Endothelial cell of umbilical vein (primary cell): ENCODE results near the gene TRIM40. TPM values are rescaled to one million over a fixed set of nuclear protein-coding genes. Genes with fewer than 3 reads are reported as not detected.

Source experiments
- BruUV-seq: library from RNA; stranded (reverse); fragments of 400-500 nt; replicated peaks from 2 replicates; lab custom pipeline; 2021; lab: Mats Ljungman, UMichigan
- CTCF ChIA-PET: fragments of 300-600, 350-600 bp; sonication (Branson Sonifier 250); formaldehyde crosslinking; loops from one replicate; lab custom pipeline; 2021; ENCODE audit warnings: antibody characterized with exemption, inconsistent platforms; lab: Charles Lee
- POLR2A ChIA-PET: fragments of 300-600, 350-600 bp; sonication (Branson Sonifier 250); formaldehyde crosslinking; loops from one replicate; lab custom pipeline; 2021; ENCODE audit warnings: antibody characterized with exemption, inconsistent platforms; lab: Charles Lee
- DNase-seq: peaks from one replicate; pipeline ENCODE4 v3.0.0-alpha.2; 2011; ENCODE audit warnings: low read depth, low spot score
- FAIRE-seq: peaks from 2 replicates; lab custom pipeline; 2011; peaks lifted over from hg19 to GRCh38; lab: Jason Lieb, UNC
- H2AFZ ChIP-seq: 2 replicates; pipeline ENCODE4 v1.6.0; 2012; ENCODE audit warnings: low read depth, low read length, control low read depth, inconsistent platforms
- H3K27ac ChIP-seq: 2 replicates; pipeline ENCODE4 v1.5.1; 2011; ENCODE audit warnings: low read depth, mild to moderate bottlenecking, control low read depth, low read length, moderate library complexity; ENCODE audit not compliant: insufficient read depth
- H3K27me3 ChIP-seq, 2 experiments: 2 replicates each; pipeline versions ENCODE4 v1.6.0 to v1.6.1; 2011; ENCODE audit warnings: low read length in 2 of 2, mixed read lengths in 1 of 2; ENCODE audit not compliant: control insufficient read depth in 2 of 2, insufficient read depth in 2 of 2
- H3K36me3 ChIP-seq, 2 experiments: 2 replicates in 1 of 2; 3 replicates in 1 of 2; pipeline ENCODE4 v1.5.1; 2011; ENCODE audit warnings: low read length in 2 of 2, mild to moderate bottlenecking in 1 of 2, moderate library complexity in 1 of 2; ENCODE audit not compliant: control insufficient read depth in 2 of 2, insufficient read depth in 2 of 2; ENCODE audit errors: extremely low read depth in 1 of 2
- H3K4me1 ChIP-seq: 3 replicates; pipeline ENCODE4 v1.5.1; 2011; ENCODE audit warnings: mild to moderate bottlenecking, low read length; ENCODE audit not compliant: control insufficient read depth, insufficient read depth; ENCODE audit errors: extremely low read depth
- H3K4me2 ChIP-seq: 2 replicates; pipeline ENCODE4 v1.6.1; 2011; ENCODE audit warnings: low read length, control low read depth, mixed read lengths; ENCODE audit not compliant: insufficient read depth
- H3K4me3 ChIP-seq, 3 experiments: fragments of 200-600 bp in 1 of 3; sonication (generic), shearing (Covaris generic) in 1 of 3; replicated peaks in 1 of 3; 2 replicates each; pipeline ENCODE4 v1.5.1; 2011 to 2016; ENCODE audit warnings: control low read depth in 3 of 3, low read length in 3 of 3, mild to moderate bottlenecking in 2 of 3, inconsistent platforms in 1 of 3, low read depth in 1 of 3, moderate library complexity in 1 of 3; ENCODE audit not compliant: insufficient read depth in 1 of 3
- H3K79me2 ChIP-seq: 2 replicates; pipeline ENCODE4 v1.6.0; 2012; ENCODE audit warnings: low read length, inconsistent platforms; ENCODE audit not compliant: control insufficient read depth, insufficient read depth
- H3K9ac ChIP-seq: replicated peaks from 2 replicates; pipeline ENCODE3; 2011; ENCODE audit warnings: low read length, control low read depth; ENCODE audit not compliant: insufficient read depth; ENCODE audit errors: extremely low read depth
- H3K9me1 ChIP-seq: replicated peaks from 3 replicates; pipeline ENCODE4 v1.6.0; 2011; ENCODE audit warnings: mild to moderate bottlenecking, low read length; ENCODE audit not compliant: control insufficient read depth, insufficient read depth; ENCODE audit errors: extremely low read depth
- H3K9me3 ChIP-seq: replicated peaks from 2 replicates; pipeline ENCODE4 v1.5.1; 2012; ENCODE audit warnings: low read length, inconsistent platforms; ENCODE audit not compliant: control insufficient read depth, insufficient read depth
- H4K20me1 ChIP-seq: replicated peaks from 2 replicates; pipeline ENCODE3; 2011; ENCODE audit warnings: mild to moderate bottlenecking, low read length; ENCODE audit not compliant: control insufficient read depth, insufficient read depth; ENCODE audit errors: extremely low read depth
- EZH2 ChIP-seq: IDR thresholded peaks from 2 replicates; pipeline ENCODE4 v1.6.1; 2012; ENCODE audit warnings: borderline replicate concordance, low read depth, mild to moderate bottlenecking, moderate library complexity, low read length, inconsistent platforms; ENCODE audit not compliant: severe bottlenecking
- FOS ChIP-seq: IDR thresholded peaks from 2 replicates; pipeline ENCODE4 v1.6.1; 2011; ENCODE audit warnings: mild to moderate bottlenecking, low read length, moderate library complexity, borderline replicate concordance; ENCODE audit not compliant: insufficient read depth
- GATA2 ChIP-seq: IDR thresholded peaks from 2 replicates; pipeline ENCODE4 v1.7.0; 2011; ENCODE audit warnings: low read depth, mild to moderate bottlenecking, moderate library complexity, mixed read lengths, low read length; ENCODE audit not compliant: insufficient read length, insufficient read depth
- JUN ChIP-seq: IDR thresholded peaks from 2 replicates; pipeline ENCODE4 v1.6.1; 2011; ENCODE audit warnings: borderline replicate concordance, low read depth; ENCODE audit not compliant: insufficient read length, insufficient read depth
- MYC ChIP-seq: IDR thresholded peaks from one replicate; pipeline ENCODE4 v1.6.1; 2011; ENCODE audit warnings: mild to moderate bottlenecking, low read depth, low read length
- POLR2A ChIP-seq: IDR thresholded peaks from 2 replicates; pipeline ENCODE4 v1.6.1; 2012; ENCODE audit warnings: low read depth, mild to moderate bottlenecking, control low read depth, low read length
- POLR2AphosphoS5 ChIP-seq: IDR thresholded peaks from 2 replicates; pipeline ENCODE4 v1.6.1; 2012; ENCODE audit warnings: low read depth, mild to moderate bottlenecking, control low read depth, low read length, moderate library complexity; ENCODE audit not compliant: insufficient read depth
- dilution Hi-C: fragments of 300-500 bp; cut with MboI; formaldehyde crosslinking; loops from one replicate; pipeline ENCODE4 v1.15.0; 2019; ENCODE audit warnings: low sequenced_read_pairs; ENCODE audit not compliant: extremely low pct_ligation_motif_present
- intact Hi-C: fragments of 100-400 bp; cut with micrococcal nuclease; formaldehyde crosslinking; loops from one replicate; pipeline ENCODE4 v1.10.0; 2022
- polyA plus RNA-seq, 4 experiments: library from polyadenylated mRNA; depleted of rRNA in 3 of 4; stranded (reverse) in 3 of 4; unstranded in 1 of 4; fragments of >200 nt; gene quantifications; 2 replicates each; pipeline versions ENCODE4 v1.2.1 to v1.2.3, GENCODE V29; 2011 to 2012; ENCODE audit warnings: missing spikeins in 1 of 4
- total RNA-seq: library from RNA; stranded (reverse); gene quantifications from 2 replicates; pipeline ENCODE4 v1.2.3, GENCODE V29; 2021
- TF ChIP-seq, protein P1 (sequence below), 2 donors: IDR thresholded peaks; 1 replicate in 1 of 2; 2 replicates in 1 of 2; pipeline ENCODE4 v1.5.1; 2011; ENCODE audit warnings: low read length in 2 of 2, mild to moderate bottlenecking in 2 of 2, moderate library complexity in 2 of 2, control low read depth in 1 of 2, inconsistent platforms in 1 of 2, low read depth in 1 of 2; ENCODE audit not compliant: insufficient read depth in 1 of 2; ENCODE audit errors: extremely low read depth in 1 of 2
- TF ChIP-seq, protein P2 (sequence below): IDR thresholded peaks from 2 replicates; pipeline ENCODE4 v1.6.1; 2011; ENCODE audit not compliant: insufficient read depth, insufficient read length

The TRIM40 gene
- total and polyA plus RNA-seq, 2 donors (not counting 3 experiments of a cell fraction or from before 2014, with no cell fraction given), result not detected

DNA sequence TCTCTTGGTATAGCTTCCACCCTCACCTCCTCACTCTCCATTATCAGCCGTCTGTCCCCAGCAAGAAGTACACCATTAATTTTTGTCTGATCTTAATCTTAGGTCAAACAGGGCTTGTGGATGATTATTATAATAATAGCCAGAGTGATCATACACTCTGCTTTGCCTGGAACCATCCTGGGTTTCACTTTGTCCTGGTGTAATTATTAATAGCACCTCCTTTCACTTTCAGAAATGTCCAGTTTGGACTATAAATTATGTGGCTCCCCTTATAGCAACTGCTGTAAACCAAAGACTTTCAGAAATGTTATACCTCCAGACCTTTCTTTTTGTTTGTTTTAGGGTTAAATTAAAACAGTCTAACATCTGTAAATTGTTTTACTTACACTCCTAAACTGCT, 22.1 kb upstream of the TRIM40 start:
- Histone ChIP-seq H3K4me2 (no peak overlapping the region), H3K79me2 (no peaks in the 10 kb centered on the region), H3K9ac (no peak overlapping the region), H3K9me3 (no peaks in the 10 kb centered on the region), H3K4me1 (no peaks in the 10 kb centered on the region), H3K4me3 (no peak overlapping the region), H3K27me3 (peaks cover 33 to 49% of the 10 kb centered on the region in 2 experiments), H3K36me3 (no peaks in the 10 kb centered on the region), H2AFZ (no peak overlapping the region), H3K27ac (no peak overlapping the region), H3K9me1 (no peaks in the 10 kb centered on the region), H4K20me1 (no peaks in the 10 kb centered on the region)
- ChIA-PET CTCF (interaction anchor here (1.4 kb wide), 1 partner anchor 17 kb away, joined by 4 read pairs; no protein-coding TSS in a partner anchor), POLR2A (no interaction called here)
- FAIRE-seq, result no peak
- intact Hi-C loops (no loop called here), dilution Hi-C loops (no loop called here)
- no peak for DNase-seq
- TF ChIP-seq JUN, result no peak
- no peak for TF ChIP-seq GATA2
- no peak for TF ChIP-seq MYC
- TF ChIP-seq POLR2AphosphoS5, result no peak
- TF ChIP-seq EZH2, result no peak
- TF ChIP-seq POLR2A, result no peak
- TF ChIP-seq, protein P1, sequence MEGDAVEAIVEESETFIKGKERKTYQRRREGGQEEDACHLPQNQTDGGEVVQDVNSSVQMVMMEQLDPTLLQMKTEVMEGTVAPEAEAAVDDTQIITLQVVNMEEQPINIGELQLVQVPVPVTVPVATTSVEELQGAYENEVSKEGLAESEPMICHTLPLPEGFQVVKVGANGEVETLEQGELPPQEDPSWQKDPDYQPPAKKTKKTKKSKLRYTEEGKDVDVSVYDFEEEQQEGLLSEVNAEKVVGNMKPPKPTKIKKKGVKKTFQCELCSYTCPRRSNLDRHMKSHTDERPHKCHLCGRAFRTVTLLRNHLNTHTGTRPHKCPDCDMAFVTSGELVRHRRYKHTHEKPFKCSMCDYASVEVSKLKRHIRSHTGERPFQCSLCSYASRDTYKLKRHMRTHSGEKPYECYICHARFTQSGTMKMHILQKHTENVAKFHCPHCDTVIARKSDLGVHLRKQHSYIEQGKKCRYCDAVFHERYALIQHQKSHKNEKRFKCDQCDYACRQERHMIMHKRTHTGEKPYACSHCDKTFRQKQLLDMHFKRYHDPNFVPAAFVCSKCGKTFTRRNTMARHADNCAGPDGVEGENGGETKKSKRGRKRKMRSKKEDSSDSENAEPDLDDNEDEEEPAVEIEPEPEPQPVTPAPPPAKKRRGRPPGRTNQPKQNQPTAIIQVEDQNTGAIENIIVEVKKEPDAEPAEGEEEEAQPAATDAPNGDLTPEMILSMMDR (IDR thresholded peaks at IDR 0.05; ENCODE audit: extremely low read depth in 1 of 2, insufficient read depth in 1 of 2, low read depth in 1 of 2, low read length in 2 of 2), result no peak
- no peak for TF ChIP-seq FOS
- TF ChIP-seq, protein P2, sequence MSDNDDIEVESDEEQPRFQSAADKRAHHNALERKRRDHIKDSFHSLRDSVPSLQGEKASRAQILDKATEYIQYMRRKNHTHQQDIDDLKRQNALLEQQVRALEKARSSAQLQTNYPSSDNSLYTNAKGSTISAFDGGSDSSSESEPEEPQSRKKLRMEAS, result no peak
- BruUV-seq, result no TSS peak
